H9 (cell line): ENCODE data around the gene NTF4. TPM values are rescaled to one million over a fixed set of nuclear protein-coding genes. Genes with fewer than 3 reads are reported as not detected.
"Not testable (repeated sequence)": the region's sequence is repeated elsewhere in the genome, so short reads cannot be mapped to it uniquely, and the experiment has no call there.

Experiments used
- DNase-seq: peaks from one replicate; pipeline ENCODE4 v3.0.0-alpha.2; 2017
- H2AFZ ChIP-seq: one replicate; pipeline ENCODE4 v1.6.1; 2013; ENCODE audit warnings: mild to moderate bottlenecking, low read length, control low read depth, moderate library complexity
- H2AK5ac ChIP-seq: 2 replicates; pipeline ENCODE4 v1.6.1; 2013; ENCODE audit warnings: low read length, control low read depth, mixed read lengths; ENCODE audit not compliant: insufficient read length
- H2BK120ac ChIP-seq: one replicate; pipeline ENCODE4 v1.6.1; 2013; ENCODE audit warnings: low read depth, mild to moderate bottlenecking, low read length, control low read depth, inconsistent platforms; ENCODE audit not compliant: poor library complexity, severe bottlenecking
- H2BK12ac ChIP-seq: 2 replicates; pipeline ENCODE4 v1.6.1; 2013; ENCODE audit warnings: low read length, control low read depth, mixed read lengths, low read depth; ENCODE audit not compliant: insufficient read length
- H2BK15ac ChIP-seq: 2 replicates; pipeline ENCODE4 v1.6.1; 2013; ENCODE audit warnings: low read depth, low read length, control low read depth
- H2BK20ac ChIP-seq: one replicate; pipeline ENCODE4 v1.6.1; 2013; ENCODE audit warnings: low read depth, mild to moderate bottlenecking, low read length, control low read depth, inconsistent platforms; ENCODE audit not compliant: poor library complexity, severe bottlenecking
- H2BK5ac ChIP-seq: 2 replicates; pipeline ENCODE4 v1.6.1; 2013; ENCODE audit warnings: low read length, control low read depth, mixed read lengths; ENCODE audit not compliant: insufficient read length
- H3K14ac ChIP-seq: 2 replicates; pipeline ENCODE4 v1.6.1; 2013; ENCODE audit warnings: low read length, control low read depth; ENCODE audit not compliant: insufficient read depth
- H3K18ac ChIP-seq: 2 replicates; pipeline ENCODE4 v1.6.1; 2013; ENCODE audit warnings: low read depth, mild to moderate bottlenecking, mixed read lengths, low read length, control low read depth; ENCODE audit not compliant: insufficient read length
- H3K23ac ChIP-seq: 2 replicates; pipeline ENCODE4 v1.6.1; 2013; ENCODE audit warnings: low read length, control low read depth, mixed read lengths, low read depth; ENCODE audit not compliant: insufficient read length
- H3K23me2 ChIP-seq: 2 replicates; pipeline ENCODE4 v1.6.1; 2013; ENCODE audit warnings: low read depth, mild to moderate bottlenecking, mixed read lengths, low read length, control low read depth; ENCODE audit not compliant: insufficient read length, poor library complexity, severe bottlenecking
- H3K27ac ChIP-seq: 2 replicates; pipeline ENCODE4 v1.5.1; 2013; ENCODE audit warnings: low read length, control low read depth, mixed read lengths, low read depth; ENCODE audit not compliant: insufficient read length
- H3K27me3 ChIP-seq: 2 replicates; pipeline ENCODE4 v1.6.1; 2013; ENCODE audit warnings: low read length, control low read depth, inconsistent platforms; ENCODE audit not compliant: insufficient read depth
- H3K4ac ChIP-seq: 2 replicates; pipeline ENCODE4 v1.6.1; 2013; ENCODE audit warnings: low read depth, mild to moderate bottlenecking, control low read depth, inconsistent platforms, low read length, moderate library complexity
- H3K4me1 ChIP-seq: 2 replicates; pipeline ENCODE4 v1.6.1; 2013; ENCODE audit warnings: low read length, control low read depth, inconsistent platforms; ENCODE audit not compliant: insufficient read depth
- H3K4me2 ChIP-seq: 2 replicates; pipeline ENCODE4 v1.6.1; 2013; ENCODE audit warnings: low read length, control low read depth, mixed read lengths; ENCODE audit not compliant: insufficient read length, insufficient read depth
- H3K56ac ChIP-seq: 2 replicates; pipeline ENCODE4 v1.6.1; 2013; ENCODE audit warnings: low read depth, mild to moderate bottlenecking, mixed read lengths, low read length, control low read depth; ENCODE audit not compliant: insufficient read length
- H3K79me1 ChIP-seq: 2 replicates; pipeline ENCODE4 v1.6.1; 2013; ENCODE audit warnings: low read depth, mild to moderate bottlenecking, moderate library complexity, low read length, control low read depth, inconsistent platforms; ENCODE audit not compliant: insufficient read depth, poor library complexity, severe bottlenecking
- H3K79me2 ChIP-seq: 2 replicates; pipeline ENCODE4 v1.6.1; 2013; ENCODE audit warnings: low read length, control low read depth, inconsistent platforms; ENCODE audit not compliant: insufficient read depth
- H3K9ac ChIP-seq: 2 replicates; pipeline ENCODE4 v1.6.1; 2013; ENCODE audit warnings: low read length, control low read depth, mixed read lengths; ENCODE audit not compliant: insufficient read length; ENCODE audit errors: extremely low read depth
- H3K9me3 ChIP-seq: one replicate; pipeline ENCODE4 v1.6.1; 2013; ENCODE audit warnings: low read depth, low read length, inconsistent platforms; ENCODE audit not compliant: control insufficient read depth
- H3T11ph ChIP-seq: one replicate; pipeline ENCODE4 v1.6.1; 2013; ENCODE audit warnings: mild to moderate bottlenecking, low read length, control low read depth, inconsistent platforms
- H4K20me1 ChIP-seq: one replicate; pipeline ENCODE4 v1.6.1; 2013; ENCODE audit not compliant: control insufficient read depth, insufficient read length, insufficient read depth
- H4K5ac ChIP-seq: 2 replicates; pipeline ENCODE4 v1.6.1; 2013; ENCODE audit warnings: low read depth, mild to moderate bottlenecking, mixed read lengths, low read length, control low read depth; ENCODE audit not compliant: insufficient read length
- H4K8ac ChIP-seq: replicated peaks from 2 replicates; pipeline ENCODE4 v1.6.1; 2013; ENCODE audit warnings: low read length, control low read depth, mixed read lengths, low read depth; ENCODE audit not compliant: insufficient read length
- H4K91ac ChIP-seq: 2 replicates; pipeline ENCODE4 v1.6.1; 2013; ENCODE audit warnings: low read depth, mild to moderate bottlenecking, moderate library complexity, mixed read lengths, low read length, control low read depth; ENCODE audit not compliant: insufficient read length
- H3K27ac Mint-ChIP-seq, 3 experiments: 2 replicates in 2 of 3; 3 replicates in 1 of 3; pipeline ENCODE4 v1.8.0; 2020 to 2021; ENCODE audit warnings: mixed read lengths in 3 of 3, mild to moderate bottlenecking in 1 of 3, moderate library complexity in 1 of 3
- H3K27me3 Mint-ChIP-seq: 2 replicates; pipeline ENCODE4 v1.8.0; 2021; ENCODE audit warnings: low read depth, mild to moderate bottlenecking, moderate library complexity, mixed read lengths
- H3K36me3 Mint-ChIP-seq, 3 experiments: 2 replicates in 2 of 3; 3 replicates in 1 of 3; pipeline ENCODE4 v1.8.0; 2020 to 2021; ENCODE audit warnings: low read depth in 3 of 3, mixed read lengths in 3 of 3; ENCODE audit not compliant: insufficient read depth in 1 of 3
- H3K4me1 Mint-ChIP-seq, 2 experiments: 2 replicates each; pipeline ENCODE4 v1.8.0; 2020; ENCODE audit warnings: mixed read lengths in 2 of 2
- H3K4me3 Mint-ChIP-seq, 2 experiments: 2 replicates in 1 of 2; 3 replicates in 1 of 2; pipeline ENCODE4 v1.8.0; 2020 to 2021; ENCODE audit warnings: mild to moderate bottlenecking in 2 of 2, mixed read lengths in 2 of 2, moderate library complexity in 1 of 2
- H3K9me3 Mint-ChIP-seq, 2 experiments: 2 replicates in 1 of 2; 3 replicates in 1 of 2; pipeline ENCODE4 v1.8.0; 2020; ENCODE audit warnings: mild to moderate bottlenecking in 2 of 2, mixed read lengths in 2 of 2, moderate library complexity in 1 of 2
- WGBS: extraction: QIAGEN DNeasy Blood & Tissue Kit; methylation state at CpG from one replicate; pipeline ENCODE4 v1.1.7; 2013; ENCODE audit warnings: missing lambda C conversion rate, low lambda C conversion rate, mixed read lengths; ENCODE audit not compliant: insufficient read length; ENCODE audit errors: extremely low coverage; 5-methylcytosine and 5-hydroxymethylcytosine counted together
- total RNA-seq: library from RNA; stranded (reverse); gene quantifications from 2 replicates; pipeline ENCODE4 v1.2.1, GENCODE V29; 2021

The NTF4 gene
- total RNA-seq, 1 experiment from 2014 or later = 2.1 TPM

DNA sequence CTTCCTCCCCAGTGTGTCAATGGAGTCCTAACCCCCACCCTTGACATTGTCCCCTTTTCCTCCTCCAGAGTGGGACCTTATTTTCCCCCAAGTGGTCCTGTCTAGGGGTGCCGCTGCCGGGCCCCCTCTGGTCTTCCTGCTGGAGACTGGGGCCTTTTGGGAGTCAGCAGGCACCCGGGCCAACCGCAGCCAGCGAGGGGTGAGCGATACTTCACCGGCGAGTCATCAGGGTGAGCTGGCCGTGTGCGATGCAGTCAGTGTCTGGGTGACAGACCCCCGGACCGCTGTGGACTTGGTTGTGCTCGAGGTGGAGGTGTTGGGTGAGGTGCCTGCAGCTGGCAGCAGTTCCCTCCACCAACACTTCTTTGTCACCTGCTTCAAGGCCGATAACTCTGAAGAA is 34.9 kb downstream of the NTF4 start:
- H2BK20ac ChIP-seq, H3K4me1 ChIP-seq, H2AK5ac ChIP-seq, H3K4me3 Mint-ChIP-seq, H3K14ac ChIP-seq, H2BK15ac ChIP-seq, H2BK5ac ChIP-seq, H3K56ac ChIP-seq, H3T11ph ChIP-seq, H3K23ac ChIP-seq, H3K4me1 Mint-ChIP-seq, DNase-seq, H3K4ac ChIP-seq, H4K20me1 ChIP-seq, H3K79me1 ChIP-seq, H3K9me3 Mint-ChIP-seq, H3K9ac ChIP-seq, H2BK12ac ChIP-seq, H4K5ac ChIP-seq, H4K91ac ChIP-seq, H3K27ac Mint-ChIP-seq, H3K27ac ChIP-seq, H3K18ac ChIP-seq, H2BK120ac ChIP-seq, H3K23me2 ChIP-seq, H3K9me3 ChIP-seq, H3K4me2 ChIP-seq, H3K36me3 Mint-ChIP-seq, H3K79me2 ChIP-seq, H4K8ac ChIP-seq, H2AFZ ChIP-seq, H3K27me3 ChIP-seq: not testable (repeated sequence)
- WGBS = no CpG with 5 or more reads among the region's 14 CpGs
- peaks cover 29% of the 10 kb centered on the region for H3K27me3 Mint-ChIP-seq

DNA sequence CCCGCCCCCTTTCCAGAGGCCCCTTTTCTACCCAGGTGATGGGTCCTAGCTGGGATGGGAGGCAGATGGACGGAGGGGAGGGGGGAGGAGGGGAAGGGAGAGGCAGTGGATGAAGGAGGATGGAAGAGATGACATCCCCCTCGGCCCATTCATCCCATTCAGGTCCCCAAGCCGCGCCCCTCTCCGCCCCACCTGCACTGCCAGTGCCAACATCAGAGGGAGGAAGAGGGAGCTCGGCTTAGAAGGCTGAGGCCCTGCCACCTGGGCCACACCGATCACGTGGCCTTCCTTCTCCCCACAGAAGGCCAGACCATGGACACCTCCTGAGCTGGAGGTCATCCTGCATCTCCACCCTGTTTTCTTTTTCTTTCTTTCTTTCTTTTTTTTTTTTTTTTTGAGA is 35.9 kb downstream of the NTF4 start:
- H3K56ac ChIP-seq, H3K9me3 Mint-ChIP-seq, DNase-seq, H2BK20ac ChIP-seq, H2BK5ac ChIP-seq, H4K8ac ChIP-seq, H3K4me2 ChIP-seq, H3K18ac ChIP-seq, H4K20me1 ChIP-seq, H3K4me3 Mint-ChIP-seq, H3K79me2 ChIP-seq, H4K91ac ChIP-seq, H3K27ac Mint-ChIP-seq, H2AFZ ChIP-seq, H3K27ac ChIP-seq, H2BK120ac ChIP-seq, H2BK12ac ChIP-seq, H4K5ac ChIP-seq, H3K23ac ChIP-seq, H3K27me3 ChIP-seq, H2AK5ac ChIP-seq, H3K79me1 ChIP-seq, H3K9ac ChIP-seq, H3K4ac ChIP-seq, H3T11ph ChIP-seq, H3K4me1 ChIP-seq, H3K23me2 ChIP-seq, H3K36me3 Mint-ChIP-seq, H3K4me1 Mint-ChIP-seq, H3K9me3 ChIP-seq, H3K14ac ChIP-seq, H2BK15ac ChIP-seq: not testable (repeated sequence)
- WGBS = no CpG with 5 or more reads among the region's 9 CpGs
- peaks cover 30% of the 10 kb centered on the region for H3K27me3 Mint-ChIP-seq
